COLO668 (cell line): Measurements from ENCODE around the gene SKAP1.
A peak's percentile ranks its signal among the peaks of the same experiment; 100 is the strongest.
"Not testable (repeated sequence)": the region's sequence is repeated elsewhere in the genome, so short reads cannot be mapped to it uniquely, and the experiment has no call there.

Experiments used
- DNase-seq: peaks from one replicate; lab custom pipeline; 2025; ENCODE audit not compliant: unreplicated experiment; lab: John Stamatoyannopoulos, UW

The SKAP1 gene

GRCh38 chr17:48449335-48449734 lies 19.3 kb upstream of the SKAP1 start:
- not testable (repeated sequence) for DNase-seq

GRCh38 chr17:48445248-48445620 lies 15.2 kb upstream of the SKAP1 start:
- no peak for DNase-seq

GRCh38 chr17:48444516-48445247 lies 14.7 kb upstream of the SKAP1 start:
- DNase-seq = no peak

- no peak for DNase-seq
Observed at GRCh38 chr17:48443712-48444111, 13.7 kb upstream of the SKAP1 start.

- no peak for DNase-seq
Observed at GRCh38 chr17:48442819-48443218, 12.8 kb upstream of the SKAP1 start.

- DNase-seq = no peak
Observed at GRCh38 chr17:48441862-48442261, 11.8 kb upstream of the SKAP1 start.

- no peak for DNase-seq
Observed at GRCh38 chr17:48441231-48441711, 11.3 kb upstream of the SKAP1 start.

GRCh38 chr17:48440669-48441068 lies 10.7 kb upstream of the SKAP1 start:
- no peak for DNase-seq

- DNase-seq = no peak
Observed at GRCh38 chr17:48439875-48440505, 10.0 kb upstream of the SKAP1 start.

- DNase-seq = no peak
Observed at GRCh38 chr17:48439110-48439850, 9.3 kb upstream of the SKAP1 start.

GRCh38 chr17:48438516-48439061 lies 8.6 kb upstream of the SKAP1 start:
- DNase-seq = no peak

GRCh38 chr17:48433896-48434295 lies 3.9 kb upstream of the SKAP1 start:
- no peak for DNase-seq

- DNase-seq = no peak
Observed at GRCh38 chr17:48432820-48433775, 3.1 kb upstream of the SKAP1 start.

GRCh38 chr17:48429156-48429555 lies 858 bp downstream of the SKAP1 start:
- peak; percentile 32 for DNase-seq

GRCh38 chr17:48427598-48427997 lies 2.4 kb downstream of the SKAP1 start:
- peak; percentile 26 for DNase-seq

- no peak for DNase-seq
Observed at GRCh38 chr17:48426761-48427500, 3.1 kb downstream of the SKAP1 start.

GRCh38 chr17:48426019-48426665 lies 3.9 kb downstream of the SKAP1 start:
- no peak for DNase-seq

GRCh38 chr17:48422060-48422459 lies 8.0 kb downstream of the SKAP1 start:
- DNase-seq = not testable (repeated sequence)

GRCh38 chr17:48420823-48421222 lies 9.2 kb downstream of the SKAP1 start:
- no peak for DNase-seq
